Measurements from ENCODE around the gene PBX2.
"Not testable (repeated sequence)": the region's sequence is repeated elsewhere in the genome, so short reads cannot be mapped to it uniquely, and the experiment has no call there.

Gene PBX2, protein sequence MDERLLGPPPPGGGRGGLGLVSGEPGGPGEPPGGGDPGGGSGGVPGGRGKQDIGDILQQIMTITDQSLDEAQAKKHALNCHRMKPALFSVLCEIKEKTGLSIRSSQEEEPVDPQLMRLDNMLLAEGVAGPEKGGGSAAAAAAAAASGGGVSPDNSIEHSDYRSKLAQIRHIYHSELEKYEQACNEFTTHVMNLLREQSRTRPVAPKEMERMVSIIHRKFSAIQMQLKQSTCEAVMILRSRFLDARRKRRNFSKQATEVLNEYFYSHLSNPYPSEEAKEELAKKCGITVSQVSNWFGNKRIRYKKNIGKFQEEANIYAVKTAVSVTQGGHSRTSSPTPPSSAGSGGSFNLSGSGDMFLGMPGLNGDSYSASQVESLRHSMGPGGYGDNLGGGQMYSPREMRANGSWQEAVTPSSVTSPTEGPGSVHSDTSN

GRCh38 chr6:32190054-32190851 is at the start of gene PBX2:
PBX2 (minus strand) TSS chr6:32190202; CDS start chr6:32189915, 287 bp downstream.
- peak; percentile 60 to 84 (median 78) for DNase-seq

DNA sequence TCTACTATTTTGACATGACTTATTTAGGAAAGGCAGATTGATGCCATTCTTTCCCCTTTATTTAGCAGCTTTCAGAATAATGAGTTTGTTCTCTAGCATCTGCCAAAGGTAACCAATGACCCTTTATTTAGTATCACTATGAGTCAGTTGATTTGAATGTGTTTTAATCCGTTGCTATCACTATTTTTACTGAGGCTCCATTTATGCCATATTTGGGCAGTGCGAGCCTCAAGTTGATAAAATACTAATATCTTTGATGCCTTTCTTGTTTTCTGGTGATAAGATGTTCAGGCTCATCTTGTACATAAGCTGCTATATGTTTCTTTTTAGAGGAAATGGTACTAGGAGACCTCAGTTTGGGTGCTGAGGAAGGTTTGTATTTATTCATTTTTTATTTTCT is 49.5 kb upstream of the PBX2 start:
- DNase-seq = no peak

- peak in 2 of 6 experiments; percentile 7 to 18 for DNase-seq
These were observed 44.9 kb upstream of the PBX2 start for GRCh38 chr6:32234934-32235333.

DNA sequence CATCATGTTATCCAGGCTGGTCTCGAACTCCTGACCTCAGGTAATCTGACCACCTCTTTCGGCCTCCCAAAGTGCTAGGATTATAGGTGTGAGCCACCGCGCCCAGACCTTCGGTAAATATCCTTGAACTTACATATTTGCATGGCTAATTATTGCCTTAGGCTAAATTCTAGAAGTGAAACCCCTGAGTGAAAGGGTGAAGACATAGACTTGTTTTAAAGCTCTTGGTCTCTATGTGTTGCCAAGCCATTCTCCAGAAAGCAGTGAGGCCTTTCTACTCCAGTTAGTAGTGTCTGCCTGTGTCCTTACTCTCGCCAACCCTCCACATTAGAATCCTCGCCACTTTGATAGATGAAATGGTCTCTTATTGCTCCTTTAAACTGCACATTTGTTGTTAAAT is 36.4 kb upstream of the PBX2 start:
- DNase-seq = no peak

DNA sequence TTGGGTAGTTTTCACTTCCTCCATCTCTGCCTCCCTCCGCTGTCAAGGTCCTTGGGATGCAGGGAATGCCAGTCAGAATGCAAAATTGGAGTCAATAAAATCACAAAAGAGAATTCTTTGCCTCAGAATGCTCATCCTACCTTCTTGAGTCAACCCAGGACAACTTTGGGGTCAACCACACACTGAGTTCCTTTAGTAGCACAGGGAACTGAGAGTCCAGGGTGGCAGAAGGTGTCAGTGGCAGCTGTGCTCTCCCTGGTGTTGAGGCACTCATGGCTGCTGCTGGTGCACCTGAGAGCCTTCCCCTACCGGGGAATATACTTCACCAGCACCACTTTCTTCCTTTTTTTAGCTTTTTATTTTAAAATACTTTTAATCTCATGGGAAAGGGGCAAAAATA is 34.7 kb upstream of the PBX2 start:
- DNase-seq = no peak

DNA sequence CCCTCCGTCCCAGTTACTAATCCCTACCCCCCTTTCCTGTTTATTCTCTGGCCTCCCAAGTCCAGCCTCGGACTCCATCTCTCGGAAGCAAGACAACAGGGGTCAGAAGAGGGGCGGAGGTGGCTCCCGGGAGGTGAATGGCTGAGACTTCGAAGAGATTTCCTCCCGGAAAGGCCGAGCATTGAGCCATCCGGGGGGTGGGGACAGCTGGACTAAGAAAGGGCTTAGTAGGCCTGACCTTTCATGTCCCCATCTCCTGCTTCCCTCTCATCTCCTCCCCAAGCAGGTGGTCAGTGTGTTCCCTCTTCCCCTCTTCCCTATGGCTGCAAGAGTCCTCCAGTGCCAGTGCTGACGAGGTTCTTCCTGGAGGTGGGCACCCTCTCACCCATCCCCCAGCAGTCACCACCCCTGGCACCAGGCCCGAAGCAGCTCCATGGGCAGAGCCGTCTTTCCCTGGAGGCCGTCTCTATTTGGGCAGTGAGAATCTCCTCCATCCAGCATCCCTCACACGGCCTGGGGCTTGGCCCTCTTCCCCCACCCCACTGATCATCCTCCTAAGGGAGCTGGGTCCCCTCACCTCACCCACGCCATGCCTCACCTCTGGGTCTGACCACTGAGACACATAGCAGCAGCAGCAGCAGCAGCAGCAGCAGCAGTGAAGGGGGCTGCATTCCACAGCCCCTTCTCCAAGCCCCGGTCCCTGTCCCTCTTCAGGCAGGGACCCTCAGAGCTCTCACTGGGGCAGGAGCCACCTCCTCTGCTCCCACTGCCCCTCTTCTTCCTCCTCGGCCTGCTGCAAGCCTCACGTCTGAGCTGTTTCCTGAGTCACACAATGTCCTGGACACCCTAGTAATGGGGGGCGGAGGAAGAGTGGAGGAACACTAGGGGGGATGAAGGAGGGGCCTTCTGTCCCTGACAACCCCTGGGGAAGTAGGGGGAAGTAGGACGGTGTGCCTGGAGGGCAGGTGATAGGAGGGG is 33.5 kb upstream of the PBX2 start, which contains the start of gene NOTCH4:
NOTCH4 (minus strand) TSS at position 810 of the 978 bp plus-strand sequence; CDS start at position 671, 139 bp downstream.
- no peak for DNase-seq

- no peak for DNase-seq
These were observed 32.6 kb upstream of the PBX2 start for GRCh38 chr6:32222333-32223230.

- DNase-seq = no peak
These were observed 30.0 kb upstream of the PBX2 start for GRCh38 chr6:32220021-32220420.

DNA sequence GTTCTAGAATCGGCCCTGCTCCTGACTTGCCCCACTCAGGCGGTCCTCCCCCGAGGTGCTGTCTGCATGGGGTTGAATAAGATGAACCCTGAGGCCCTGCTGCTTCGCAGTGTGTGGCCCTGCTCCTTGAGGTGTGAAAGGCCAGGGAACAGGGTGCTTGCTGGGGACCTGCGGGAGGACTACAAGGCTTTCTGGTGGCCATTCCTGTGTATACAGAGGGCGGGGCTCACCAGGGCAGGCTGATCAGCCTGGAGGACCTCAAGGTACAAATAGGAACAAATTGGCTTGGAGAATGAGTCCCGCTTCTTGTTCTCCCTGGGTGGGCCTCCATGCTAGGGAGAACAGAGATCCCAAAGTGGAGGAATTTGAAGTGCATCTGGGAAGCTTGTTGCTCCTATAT is 28.2 kb upstream of the PBX2 start:
- DNase-seq = no peak

DNA sequence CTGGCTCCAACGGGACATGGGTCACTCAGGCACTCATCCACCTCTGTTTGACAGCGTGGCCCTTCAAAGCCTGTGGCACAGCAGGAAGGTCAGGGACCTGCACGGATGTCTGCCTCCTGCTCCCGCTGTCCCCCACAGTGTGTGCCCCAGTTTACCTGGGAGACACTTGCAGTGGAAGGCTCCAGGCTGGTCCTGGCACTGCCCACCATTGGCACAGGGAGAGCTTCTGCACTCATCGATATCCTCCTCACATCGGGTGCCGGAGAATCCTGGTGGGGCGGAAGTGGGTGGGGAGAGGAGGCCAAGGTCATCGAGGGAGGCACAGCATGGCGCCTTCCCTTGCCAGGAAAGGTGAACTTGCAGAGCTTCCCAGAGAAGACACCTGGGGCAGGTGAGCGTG is 27.0 kb upstream of the PBX2 start:
- no peak for DNase-seq

DNA sequence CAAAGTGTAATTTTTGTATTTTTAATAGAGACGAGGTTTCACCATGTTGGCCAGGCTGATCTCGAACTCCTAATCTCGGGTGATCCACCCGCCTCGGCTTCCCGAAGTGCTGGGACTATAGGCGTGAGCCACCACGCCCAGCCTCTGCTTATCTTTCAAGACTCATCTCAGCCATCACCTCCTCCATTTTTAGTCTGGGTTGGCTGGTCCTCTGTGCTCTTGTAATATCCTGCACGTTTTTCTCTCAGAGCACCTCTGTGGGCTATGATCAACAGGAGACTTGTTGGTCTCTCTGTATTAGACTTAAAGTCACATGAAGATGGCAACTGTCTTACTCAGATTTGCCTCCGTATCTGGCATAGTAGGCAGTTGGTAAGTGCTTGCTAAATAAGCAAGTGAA is 26.3 kb upstream of the PBX2 start:
- no peak for DNase-seq

DNA sequence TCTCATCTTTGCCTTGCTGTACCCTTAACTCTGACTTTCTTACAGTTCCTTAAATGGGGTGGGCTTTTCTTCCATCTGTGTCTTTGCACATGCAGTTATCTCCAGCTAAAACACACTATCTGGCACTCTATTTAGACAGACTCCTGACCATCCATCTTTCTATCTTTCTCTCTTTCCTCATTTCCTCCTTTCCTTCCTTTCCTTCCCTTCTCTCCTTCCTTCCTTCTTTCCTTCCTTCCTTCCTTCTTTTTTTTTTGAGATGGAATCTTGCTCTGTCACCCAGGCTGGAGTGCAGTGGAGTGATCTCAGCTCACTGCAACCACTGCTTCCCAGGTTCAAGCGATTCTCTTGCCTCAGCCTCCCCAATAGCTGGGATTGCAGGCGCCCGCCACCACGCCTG is 25.6 kb upstream of the PBX2 start:
- no peak for DNase-seq

- DNase-seq = no peak
These were observed 24.1 kb upstream of the PBX2 start for GRCh38 chr6:32214126-32214525.

DNA sequence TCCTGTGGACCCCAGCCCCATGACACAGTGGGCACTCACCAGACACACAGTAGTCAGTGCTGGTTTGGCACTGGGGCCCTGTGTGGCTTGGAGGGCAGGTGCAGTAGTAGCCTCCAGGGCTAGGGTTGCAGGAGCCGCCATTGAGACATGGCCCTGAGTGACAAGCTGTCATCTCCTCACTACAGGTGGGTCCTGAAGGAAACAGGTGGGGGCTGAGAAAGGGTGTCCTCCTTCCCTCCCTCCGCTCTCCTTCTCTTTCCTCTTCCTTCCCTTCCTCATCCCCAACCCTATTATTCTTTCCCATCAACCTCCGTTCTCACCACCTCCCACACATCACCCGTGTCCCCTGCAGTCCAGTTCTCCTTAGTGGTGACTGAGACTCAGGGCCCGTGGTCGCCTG is 23.6 kb upstream of the PBX2 start:
- no peak for DNase-seq

DNA sequence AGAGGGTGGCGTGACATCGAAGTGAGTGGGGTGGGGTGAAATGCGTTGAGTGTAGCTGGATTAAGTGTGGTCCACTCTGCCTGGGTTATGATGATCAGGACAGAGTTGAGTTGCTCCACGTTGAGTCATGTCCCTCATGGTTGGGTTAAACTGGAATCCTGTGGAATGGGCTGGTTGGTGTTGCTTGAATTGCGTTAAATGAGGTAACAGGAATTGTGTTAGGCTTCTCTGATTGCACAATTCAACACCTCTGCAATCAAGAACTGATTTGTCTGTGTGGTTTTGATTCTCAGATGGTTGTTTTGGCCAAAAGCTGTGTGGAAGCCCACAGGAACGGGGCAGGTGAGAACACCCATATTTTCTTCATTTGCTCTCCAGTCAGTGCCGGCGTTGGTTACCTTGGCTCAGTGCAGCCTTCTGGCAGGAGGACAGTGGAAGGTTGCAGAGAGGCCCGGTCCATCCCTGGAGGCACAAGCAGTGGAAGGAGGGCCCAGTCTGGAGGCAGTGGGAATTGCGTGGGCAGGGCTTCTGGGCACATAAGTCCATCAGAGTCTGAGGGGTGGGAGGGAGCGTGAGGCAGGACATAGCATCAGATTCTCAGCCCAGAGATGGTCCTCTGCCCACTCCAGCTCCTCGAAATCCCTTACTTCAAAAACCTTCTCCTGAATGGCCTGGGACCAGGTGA is 22.2 kb upstream of the PBX2 start:
- DNase-seq = no peak

DNA sequence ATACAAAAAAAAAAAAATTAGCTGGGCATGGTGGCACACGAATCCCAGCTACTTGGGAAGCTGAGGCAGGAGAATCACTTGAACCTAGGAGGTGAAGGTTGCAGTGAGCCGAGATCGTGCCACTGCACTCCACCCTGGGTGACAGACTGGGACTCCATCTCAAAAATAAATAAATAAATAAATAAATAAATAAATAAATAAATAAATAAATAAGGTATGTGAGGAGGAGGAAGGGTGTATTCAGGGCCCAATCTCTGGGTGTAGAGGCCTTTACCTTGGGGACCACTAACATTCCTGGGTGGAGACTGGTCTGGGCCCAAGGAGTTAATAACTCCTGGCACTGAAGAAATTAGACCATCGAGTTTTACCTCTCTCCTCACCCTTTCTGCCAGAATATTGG is 21.4 kb upstream of the PBX2 start:
- DNase-seq = not testable (repeated sequence)

DNA sequence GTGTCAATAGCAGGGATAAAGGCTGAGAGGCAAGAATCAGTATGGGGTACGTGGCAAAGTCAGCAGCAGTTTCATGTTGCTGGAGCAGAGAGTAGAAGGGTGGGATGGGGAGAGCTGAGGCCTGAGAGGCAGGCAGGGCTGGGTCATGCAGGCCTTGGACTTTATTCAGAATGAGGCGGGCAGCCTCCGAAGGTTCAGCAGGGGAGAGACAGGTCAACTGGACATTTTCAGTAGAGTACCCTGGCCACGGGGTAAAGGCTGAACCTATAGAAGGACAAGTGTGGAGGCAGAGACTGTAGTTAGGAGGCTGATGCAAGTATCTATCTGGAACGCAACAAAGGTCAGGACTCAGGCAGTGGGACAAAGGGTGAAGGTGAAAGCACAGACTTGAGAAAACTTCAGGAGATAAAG is 20.2 kb upstream of the PBX2 start:
- no peak for DNase-seq

- no peak for DNase-seq
These were observed 19.0 kb upstream of the PBX2 start for GRCh38 chr6:32208996-32209395.

DNA sequence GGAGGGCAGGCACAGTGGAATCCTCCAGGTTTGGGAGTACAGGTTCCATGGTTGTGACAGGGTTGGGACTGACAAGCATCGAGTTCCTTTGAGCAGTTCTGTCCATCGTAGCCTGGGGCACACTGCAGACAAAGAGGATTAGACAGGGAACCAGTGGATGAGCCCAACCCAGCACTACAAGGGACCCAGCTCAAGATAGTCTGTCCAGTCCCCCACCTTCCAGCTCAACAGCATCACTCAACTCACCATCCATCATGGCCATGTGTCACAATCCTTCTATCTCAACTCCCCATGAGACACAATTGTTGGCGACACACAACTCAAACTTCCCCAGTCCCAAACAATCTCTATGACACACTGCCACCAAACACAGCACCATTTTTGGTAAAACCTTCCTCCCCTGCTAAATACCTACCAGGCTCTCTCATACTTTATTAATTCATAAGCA is 14.3 kb upstream of the PBX2 start:
- DNase-seq = no peak

GRCh38 chr6:32203426-32204267 is 13.6 kb upstream of the PBX2 start:
- no peak for DNase-seq
